ENCODE data around the gene SP4.
"Not testable (repeated sequence)": the region's sequence is repeated elsewhere in the genome, so short reads cannot be mapped to it uniquely, and the experiment has no call there.

SP4 gene

GRCh38 chr7:21532485-21532884, 104.6 kb downstream of the SP4 start:
- not testable (repeated sequence) for DNase-seq

GRCh38 chr7:21533646-21534045, 105.8 kb downstream of the SP4 start:
- not testable (repeated sequence) for DNase-seq

- DNase-seq: not testable (repeated sequence)
Observed at GRCh38 chr7:21536445-21537118, 108.7 kb downstream of the SP4 start.

- DNase-seq: no peak
Observed at GRCh38 chr7:21538936-21539495, 111.1 kb downstream of the SP4 start.

GRCh38 chr7:21542891-21543527, 115.1 kb downstream of the SP4 start, which contains the start of gene DNAH11:
Gene DNAH11 (plus strand): TSS chr7:21543039. CDS start chr7:21543246, 207 bp downstream.
- no peak for DNase-seq

- no peak for DNase-seq
Observed at GRCh38 chr7:21543528-21544302, 115.8 kb downstream of the SP4 start.

GRCh38 chr7:21544303-21544656, 116.4 kb downstream of the SP4 start:
- DNase-seq: no peak

- no peak for DNase-seq
Observed at GRCh38 chr7:21544715-21545114, 116.8 kb downstream of the SP4 start.

- no peak for DNase-seq
Observed at GRCh38 chr7:21547501-21547900, 119.6 kb downstream of the SP4 start.

- DNase-seq: no peak
Observed at GRCh38 chr7:21548491-21548890, 120.6 kb downstream of the SP4 start.

- no peak for DNase-seq
Observed at GRCh38 chr7:21550076-21550475, 122.2 kb downstream of the SP4 start.

GRCh38 chr7:21550821-21551531, 123.1 kb downstream of the SP4 start:
- no peak for DNase-seq

- DNase-seq: no peak
Observed at GRCh38 chr7:21562385-21562784, 134.5 kb downstream of the SP4 start.
